Measurements from ENCODE around the gene CAP2. TPM values are rescaled to one million over a fixed set of nuclear protein-coding genes. Genes with fewer than 3 reads are reported as not detected.

The CAP2 gene
- total and polyA plus RNA-seq, 10 donors, result 0.68 to 2.8 (median 1.8) TPM

DNA sequence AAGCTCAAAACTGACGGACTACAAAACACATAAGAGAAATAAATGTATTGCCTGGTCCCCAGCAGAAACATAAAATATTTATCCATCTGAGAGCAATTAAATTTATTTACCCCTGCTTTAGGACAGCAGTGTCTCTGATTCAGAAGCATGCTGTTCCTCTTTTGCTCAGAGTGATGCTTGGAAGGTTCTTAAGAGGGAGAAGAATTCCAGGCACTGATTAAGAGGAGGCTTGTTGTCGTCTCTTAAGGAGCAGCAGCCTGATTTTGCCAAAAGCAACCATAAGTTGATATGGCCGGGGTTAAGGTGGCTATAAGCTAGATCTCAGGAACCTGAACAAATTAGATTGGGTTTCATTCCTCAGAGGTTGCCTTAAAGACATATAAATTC, 25.8 kb downstream of the CAP2 start:
- TF ChIP-seq, protein P1, sequence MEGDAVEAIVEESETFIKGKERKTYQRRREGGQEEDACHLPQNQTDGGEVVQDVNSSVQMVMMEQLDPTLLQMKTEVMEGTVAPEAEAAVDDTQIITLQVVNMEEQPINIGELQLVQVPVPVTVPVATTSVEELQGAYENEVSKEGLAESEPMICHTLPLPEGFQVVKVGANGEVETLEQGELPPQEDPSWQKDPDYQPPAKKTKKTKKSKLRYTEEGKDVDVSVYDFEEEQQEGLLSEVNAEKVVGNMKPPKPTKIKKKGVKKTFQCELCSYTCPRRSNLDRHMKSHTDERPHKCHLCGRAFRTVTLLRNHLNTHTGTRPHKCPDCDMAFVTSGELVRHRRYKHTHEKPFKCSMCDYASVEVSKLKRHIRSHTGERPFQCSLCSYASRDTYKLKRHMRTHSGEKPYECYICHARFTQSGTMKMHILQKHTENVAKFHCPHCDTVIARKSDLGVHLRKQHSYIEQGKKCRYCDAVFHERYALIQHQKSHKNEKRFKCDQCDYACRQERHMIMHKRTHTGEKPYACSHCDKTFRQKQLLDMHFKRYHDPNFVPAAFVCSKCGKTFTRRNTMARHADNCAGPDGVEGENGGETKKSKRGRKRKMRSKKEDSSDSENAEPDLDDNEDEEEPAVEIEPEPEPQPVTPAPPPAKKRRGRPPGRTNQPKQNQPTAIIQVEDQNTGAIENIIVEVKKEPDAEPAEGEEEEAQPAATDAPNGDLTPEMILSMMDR (IDR thresholded peaks at IDR 0.05 in 8 of 11, conservative IDR thresholded peaks at IDR 0.05 in 3 of 11), result no peak
- TF ChIP-seq POLR2A (IDR thresholded peaks at IDR 0.05) (no peak), POLR2AphosphoS5 (IDR thresholded peaks at IDR 0.05) (no peak)
- Histone ChIP-seq H3K36me3 (no peaks in the 10 kb centered on the region), H3K27ac (no peak overlapping the region), H3K27me3 (replicated peaks in 1 of 7) (no peaks in the 10 kb centered on the region), H3K4me1 (no peaks in the 10 kb centered on the region), H3K4me3 (no peak overlapping the region), H3K9me3 (no peaks in the 10 kb centered on the region)
- no peak for DNase-seq
- intact Hi-C loops (cut with DNase I; ENCODE audit: low total_unique reads), result no loop called here
- 62 to 84% (median 81%) methylated on average over 3 of the region's 3 CpGs for WGBS, 5 donors

DNA sequence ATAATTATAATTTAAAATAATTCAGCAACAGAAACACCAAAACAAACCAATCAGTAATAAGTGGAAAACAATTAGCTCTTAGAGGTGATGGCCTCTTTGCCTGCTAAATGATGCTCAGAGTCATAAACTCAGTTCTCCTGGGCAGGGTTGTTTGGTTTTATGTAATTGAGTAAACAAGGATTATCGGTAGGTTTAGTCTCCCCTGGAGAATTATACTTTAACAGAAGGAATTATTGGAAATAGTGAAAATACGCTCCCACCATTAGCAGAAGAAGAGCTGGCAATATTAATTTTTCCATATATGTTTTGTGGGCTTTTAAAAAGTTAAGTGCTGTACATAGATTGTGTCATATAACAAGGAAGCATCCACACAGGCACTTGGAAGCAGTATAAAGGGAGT, 27.0 kb downstream of the CAP2 start:
- 78 to 97% (median 90%) methylated on average over 2 of the region's 2 CpGs for WGBS, 5 donors
- H3K4me3 ChIP-seq, result no peak overlapping the region
- DNase-seq, result no peak
- H3K4me1 ChIP-seq, result no peaks in the 10 kb centered on the region
- TF ChIP-seq POLR2A (IDR thresholded peaks at IDR 0.05), result no peak
- TF ChIP-seq, protein P1 (IDR thresholded peaks at IDR 0.05 in 8 of 11, conservative IDR thresholded peaks at IDR 0.05 in 3 of 11), result no peak
- no peaks in the 10 kb centered on the region for H3K9me3 ChIP-seq
- H3K36me3 ChIP-seq, result no peaks in the 10 kb centered on the region
- intact Hi-C loops (cut with DNase I; ENCODE audit: low total_unique reads), result no loop called here
- no peaks in the 10 kb centered on the region for H3K27me3 ChIP-seq (replicated peaks in 1 of 7)
- H3K27ac ChIP-seq, result no peak overlapping the region

DNA sequence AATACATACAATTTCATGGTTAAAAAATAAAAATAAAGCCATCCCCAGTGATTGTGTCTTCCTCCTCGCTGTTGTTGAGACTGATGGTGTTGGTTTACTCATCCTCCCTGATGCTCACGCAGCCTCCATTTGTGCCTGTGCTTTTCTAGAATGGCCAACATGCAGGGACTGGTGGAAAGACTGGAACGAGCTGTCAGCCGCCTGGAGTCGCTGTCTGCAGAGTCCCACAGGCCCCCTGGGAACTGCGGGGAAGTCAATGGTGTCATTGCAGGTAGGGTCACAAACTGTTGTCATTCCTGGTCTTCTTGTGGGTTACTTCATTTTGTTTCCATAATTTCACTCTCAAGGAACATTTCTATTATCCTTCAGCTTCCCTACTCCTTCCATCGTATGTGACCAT, 28.0 kb downstream of the CAP2 start:
- TF ChIP-seq, protein P1 (IDR thresholded peaks at IDR 0.05 in 8 of 11, conservative IDR thresholded peaks at IDR 0.05 in 3 of 11), result no peak
- TF ChIP-seq POLR2A (IDR thresholded peaks at IDR 0.05), result no peak
- no peak for TF ChIP-seq POLR2AphosphoS5 (IDR thresholded peaks at IDR 0.05)
- intact Hi-C loops (cut with DNase I; ENCODE audit: low total_unique reads), result no loop called here
- Histone ChIP-seq H3K27ac (no peak overlapping the region), H3K4me1 (no peaks in the 10 kb centered on the region), H3K36me3 (no peaks in the 10 kb centered on the region), H3K27me3 (replicated peaks in 1 of 7) (no peaks in the 10 kb centered on the region), H3K9me3 (no peaks in the 10 kb centered on the region), H3K4me3 (no peak overlapping the region)
- WGBS, 5 donors, result 82 to 89% (median 85%) methylated on average over 7 of the region's 7 CpGs
- DNase-seq, result no peak

DNA sequence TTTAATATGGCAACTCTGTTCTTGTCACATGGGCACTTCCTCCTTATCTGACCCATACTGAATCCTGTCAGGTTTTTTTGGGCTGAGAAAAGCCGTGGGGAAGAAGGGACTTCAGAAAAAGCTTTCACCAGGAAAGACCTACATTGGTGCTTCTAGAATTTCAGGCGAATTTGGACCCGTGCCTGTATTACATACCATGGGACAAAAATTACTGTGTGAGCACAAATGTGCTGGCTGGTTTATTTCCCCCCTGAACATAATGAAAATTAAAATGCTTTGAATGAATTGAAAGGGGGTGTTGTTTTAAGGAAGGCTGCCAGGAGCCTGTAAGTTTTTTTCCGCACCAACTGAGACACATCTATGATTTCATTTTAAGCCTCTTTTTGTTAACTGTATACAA, 29.6 kb downstream of the CAP2 start:
- WGBS, 5 donors, result 66 to 74% (median 72%) methylated on average over 4 of the region's 4 CpGs
- H3K9me3 ChIP-seq, result no peaks in the 10 kb centered on the region
- no peak for DNase-seq
- no peak overlapping the region for H3K27ac ChIP-seq
- H3K4me1 ChIP-seq, result no peaks in the 10 kb centered on the region
- TF ChIP-seq POLR2A (IDR thresholded peaks at IDR 0.05) (no peak), POLR2AphosphoS5 (IDR thresholded peaks at IDR 0.05) (no peak)
- TF ChIP-seq, protein P1 (IDR thresholded peaks at IDR 0.05 in 8 of 11, conservative IDR thresholded peaks at IDR 0.05 in 3 of 11), result no peak
- H3K36me3 ChIP-seq, result no peaks in the 10 kb centered on the region
- no peak overlapping the region for H3K4me3 ChIP-seq
- no peaks in the 10 kb centered on the region for H3K27me3 ChIP-seq (replicated peaks in 1 of 7)
- intact Hi-C loops (cut with DNase I; ENCODE audit: low total_unique reads), result no loop called here
